SK-N-MC (cell line): ENCODE measurements around the gene AMBP.

Experiments used
- EZH2 ChIP-seq: fragments of 200-600 bp; sonication (generic); IDR thresholded peaks from one replicate; pipeline ENCODE4 v1.6.1; 2017; ENCODE audit warnings: antibody characterized with exemption
- POLR2AphosphoS5 ChIP-seq: IDR thresholded peaks from 2 replicates; pipeline ENCODE4 v1.6.1; 2012; ENCODE audit warnings: mild to moderate bottlenecking, low read depth, low read length, borderline replicate concordance

- no peak for TF ChIP-seq POLR2AphosphoS5
- no peak for TF ChIP-seq EZH2
Observed at GRCh38 chr9:114061830-114062474, 16.1 kb downstream of the AMBP start.
